Stimulated activated effector memory CD8-positive, alpha-beta T cell treated with anti-CD3 and anti-CD28 coated beads, Interleukin-12 subunit alpha, Interleukin-12 subunit beta, amount 100 ng/mL, for 72 hours (primary cell): Measurements from ENCODE around the gene OR4D1.
A peak's percentile ranks its signal among the peaks of the same experiment; 100 is the strongest.
"Not testable (repeated sequence)": the region's sequence is repeated elsewhere in the genome, so short reads cannot be mapped to it uniquely, and the experiment has no call there.

ENCODE experiments used
- ATAC-seq: fragments of 150-1000 bp; cut with Tn5 transposase; 2 replicates; pipeline ENCODE4 v1.10.0; 2021
- DNase-seq, 2 donors: peaks; one replicate each; pipeline ENCODE4 v3.0.0; 2021 to 2022; ENCODE audit warnings: low spot score in 2 of 2
- H3K27ac Mint-ChIP-seq: one replicate; pipeline ENCODE4 v1.8.0; 2022; ENCODE audit warnings: mild to moderate bottlenecking, mixed read lengths
- H3K36me3 Mint-ChIP-seq: one replicate; pipeline ENCODE4 v1.8.0; 2022; ENCODE audit warnings: mild to moderate bottlenecking, mixed read lengths
- H3K4me1 Mint-ChIP-seq: one replicate; pipeline ENCODE4 v1.8.0; 2022; ENCODE audit warnings: mixed read lengths
- H3K4me3 Mint-ChIP-seq: one replicate; pipeline ENCODE4 v1.8.0; 2022; ENCODE audit warnings: mild to moderate bottlenecking, mixed read lengths
- H3K9me3 Mint-ChIP-seq: one replicate; pipeline ENCODE4 v1.8.0; 2022; ENCODE audit warnings: mixed read lengths

Gene OR4D1

DNA sequence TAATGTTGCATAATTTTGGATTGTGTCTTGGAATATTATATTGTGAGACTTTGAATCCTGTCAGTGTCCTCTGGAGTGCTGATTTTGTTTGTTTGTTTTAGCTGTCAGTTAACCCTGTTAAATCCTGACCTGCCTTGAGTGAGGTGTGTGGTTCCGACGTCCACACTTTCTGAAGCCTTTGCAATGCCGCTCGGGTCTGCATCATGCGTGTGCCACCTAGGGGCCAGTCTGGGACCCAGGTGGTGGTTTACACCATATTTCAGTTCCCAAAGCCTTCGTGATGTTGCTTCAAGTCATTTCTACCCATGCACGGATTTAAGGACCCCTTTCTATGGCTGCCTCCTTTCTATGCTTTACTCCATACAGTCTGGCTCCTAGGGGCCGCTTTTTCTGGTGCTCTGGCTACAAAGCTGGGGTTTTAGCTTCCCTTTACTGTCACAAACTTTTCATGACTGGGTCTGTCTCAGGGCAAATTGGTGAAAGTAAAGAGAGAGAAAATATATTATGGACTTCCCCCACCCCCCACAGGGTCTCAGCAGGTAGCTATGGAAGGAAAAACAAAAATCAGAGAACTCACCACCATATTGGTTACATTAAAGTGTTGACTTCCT lies 11.4 kb upstream of the OR4D1 start:
- no peak for DNase-seq
- H3K27ac Mint-ChIP-seq, result no peak overlapping the region
- H3K36me3 Mint-ChIP-seq, result no peaks in the 10 kb centered on the region
- no peak overlapping the region for H3K4me3 Mint-ChIP-seq
- ATAC-seq, result no peak
- peaks cover 5% of the 10 kb centered on the region for H3K9me3 Mint-ChIP-seq
- H3K4me1 Mint-ChIP-seq, result no peaks in the 10 kb centered on the region

DNA sequence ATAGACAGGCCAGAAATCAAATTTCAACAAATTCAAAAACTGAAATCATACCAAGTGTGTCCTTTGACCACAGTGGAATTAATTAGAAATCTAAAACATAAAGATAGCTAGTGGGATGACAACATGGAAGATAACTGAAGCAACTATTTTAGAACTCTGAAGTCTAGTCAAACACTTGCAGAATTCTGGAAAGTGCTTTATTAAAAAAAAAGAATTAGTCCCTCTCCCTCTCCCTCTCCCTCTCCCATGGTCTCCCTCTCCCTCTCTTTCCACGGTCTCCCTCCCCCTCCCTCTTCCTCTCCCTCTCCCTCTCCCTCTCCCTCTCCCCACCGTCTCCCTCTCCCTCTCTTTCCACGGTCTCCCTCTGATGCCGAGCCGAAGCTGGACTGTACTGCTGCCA lies 6.7 kb upstream of the OR4D1 start:
- Mint-ChIP-seq H3K4me1 (no peaks in the 10 kb centered on the region), H3K9me3 (peaks cover 22% of the 10 kb centered on the region), H3K27ac (no peak overlapping the region), H3K36me3 (no peaks in the 10 kb centered on the region), H3K4me3 (no peak overlapping the region)
- no peak for DNase-seq
- no peak for ATAC-seq

DNA sequence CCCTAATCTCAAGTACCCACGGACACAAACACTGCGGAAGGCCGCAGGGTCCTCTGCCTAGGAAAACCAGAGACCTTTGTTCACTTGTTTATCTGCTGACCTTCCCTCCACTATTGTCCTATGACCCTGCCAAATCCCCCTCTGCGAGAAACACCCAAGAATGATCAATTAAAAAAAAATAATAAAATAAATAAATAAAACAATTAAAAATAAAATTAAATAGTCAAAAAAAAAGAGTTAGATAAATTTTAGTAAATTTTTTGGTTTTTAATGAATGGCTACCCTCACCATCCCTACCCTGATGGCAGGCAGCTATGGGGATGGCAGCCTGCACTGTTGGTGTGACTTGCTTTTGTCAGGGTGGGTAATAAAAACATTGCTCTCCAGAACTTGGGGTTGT lies 4.8 kb upstream of the OR4D1 start:
- H3K27ac Mint-ChIP-seq, DNase-seq, H3K36me3 Mint-ChIP-seq, H3K4me3 Mint-ChIP-seq, ATAC-seq, H3K4me1 Mint-ChIP-seq: not testable (repeated sequence)
- peaks cover 23% of the 10 kb centered on the region for H3K9me3 Mint-ChIP-seq

DNA sequence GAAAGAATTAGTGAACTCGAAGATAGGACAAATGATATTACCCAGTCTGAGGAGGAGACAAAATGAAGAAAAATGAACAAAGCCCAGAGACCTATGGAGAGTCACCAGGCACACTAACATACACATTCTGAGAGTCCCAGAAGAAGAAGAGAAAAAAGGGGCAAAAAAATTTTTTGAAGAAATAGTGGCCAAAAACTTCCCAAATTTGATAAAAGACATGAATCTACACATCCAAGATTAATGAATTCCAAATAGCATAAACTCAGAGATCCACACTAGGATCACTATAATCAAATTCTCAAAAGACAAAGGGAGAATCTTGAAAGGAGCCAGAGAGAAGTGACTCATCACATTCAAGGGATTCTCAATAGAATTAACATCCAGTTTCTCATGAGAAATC lies 3.4 kb upstream of the OR4D1 start:
- Mint-ChIP-seq H3K4me1 (no peaks in the 10 kb centered on the region), H3K27ac (no peak overlapping the region), H3K9me3 (peaks cover 23% of the 10 kb centered on the region), H3K36me3 (no peaks in the 10 kb centered on the region), H3K4me3 (no peak overlapping the region)
- DNase-seq (no peak), ATAC-seq (no peak)

DNA sequence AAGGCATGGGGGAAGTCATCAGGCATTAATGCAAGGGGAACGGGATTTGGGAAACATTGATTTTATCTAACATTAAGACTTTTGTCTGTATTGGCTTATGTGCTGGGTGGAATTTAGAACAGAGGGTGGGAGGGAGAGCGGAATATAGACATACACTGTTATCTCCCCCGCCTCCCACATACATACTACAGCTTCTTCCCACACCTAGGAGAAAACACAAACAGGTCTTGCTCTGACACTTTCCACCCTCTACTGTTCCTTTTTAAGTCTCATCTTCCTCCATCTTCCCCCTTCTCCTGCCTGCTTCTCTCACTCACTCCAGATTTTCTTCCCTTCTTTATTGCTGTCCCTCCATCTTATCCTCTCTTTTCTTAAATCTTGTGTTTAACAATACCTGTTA lies 425 bp downstream of the OR4D1 start:
- DNase-seq (no peak), ATAC-seq (no peak)
- Mint-ChIP-seq H3K27ac (no peak overlapping the region), H3K4me1 (peaks cover 15% of the 10 kb centered on the region), H3K36me3 (no peaks in the 10 kb centered on the region), H3K4me3 (no peak overlapping the region), H3K9me3 (peaks cover 23% of the 10 kb centered on the region)

DNA sequence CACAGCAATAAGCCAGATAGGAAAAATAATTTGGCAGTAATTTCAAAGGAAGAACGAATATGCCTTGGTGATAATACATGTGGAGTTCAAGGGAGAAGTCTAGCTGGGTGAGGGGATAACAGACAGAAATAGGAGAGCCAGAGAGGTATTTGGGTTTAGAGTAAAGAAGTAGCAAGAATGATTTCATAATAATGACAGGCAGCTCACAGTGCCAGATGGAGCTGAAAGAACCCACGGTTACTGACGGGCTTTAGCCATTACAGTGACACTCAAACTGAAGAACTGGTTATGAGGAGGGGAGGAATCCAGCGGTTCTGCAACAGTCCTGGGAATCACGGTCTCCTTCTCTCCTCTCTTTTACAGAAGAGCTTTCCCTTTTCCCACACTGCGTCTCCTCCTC lies 2.2 kb downstream of the OR4D1 start:
- peaks cover 11% of the 10 kb centered on the region for H3K9me3 Mint-ChIP-seq
- no peak overlapping the region for H3K27ac Mint-ChIP-seq
- ATAC-seq, result no peak
- no peak overlapping the region for H3K4me3 Mint-ChIP-seq
- H3K36me3 Mint-ChIP-seq, result no peaks in the 10 kb centered on the region
- DNase-seq, result no peak
- H3K4me1 Mint-ChIP-seq, result peaks cover 31% of the 10 kb centered on the region

DNA sequence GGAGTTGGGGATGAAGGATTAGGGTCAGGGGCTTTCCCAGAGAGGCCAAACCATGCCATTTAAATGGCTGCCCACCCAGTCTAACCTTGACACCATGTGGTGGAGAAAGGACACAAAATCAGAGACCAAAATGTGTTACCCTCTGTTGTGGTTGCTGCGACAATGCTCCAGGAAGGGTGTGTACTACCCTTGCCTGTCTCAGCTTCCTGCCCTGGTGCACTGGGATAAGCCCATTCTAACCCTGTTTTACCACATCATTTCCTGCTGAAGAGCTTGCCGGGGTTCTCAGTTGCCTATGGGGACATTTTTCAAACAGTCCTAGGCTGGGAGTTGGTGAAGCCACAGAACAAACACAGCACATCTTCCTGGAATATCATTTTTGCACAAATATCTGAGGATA lies 4.9 kb downstream of the OR4D1 start:
- Mint-ChIP-seq H3K4me3 (peak overlapping the region; percentile 14), H3K4me1 (peaks cover 55% of the 10 kb centered on the region), H3K36me3 (no peaks in the 10 kb centered on the region), H3K27ac (peak overlapping the region; percentile 82), H3K9me3 (no peaks in the 10 kb centered on the region)
- ATAC-seq (peak; percentile 49), DNase-seq (no peak)

DNA sequence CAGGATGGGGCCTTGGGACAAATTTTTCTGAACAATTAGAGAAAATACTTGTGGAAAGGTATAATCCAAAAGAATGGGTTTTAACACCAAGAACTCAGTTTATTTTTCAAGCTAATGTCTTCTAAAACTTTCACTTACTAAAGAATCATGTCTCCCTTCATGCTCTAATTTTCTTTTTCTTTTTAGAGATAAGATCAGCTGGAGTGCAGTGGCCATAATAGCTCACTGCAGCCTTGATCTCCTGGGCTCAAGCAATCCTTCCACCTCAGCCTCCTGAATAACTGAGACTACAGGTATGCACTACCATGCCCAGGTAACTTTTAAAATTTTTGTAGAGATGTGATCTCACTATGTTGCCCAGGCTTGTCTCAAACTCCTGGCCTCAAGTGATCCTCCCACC lies 5.5 kb downstream of the OR4D1 start:
- ATAC-seq, result no peak
- no peaks in the 10 kb centered on the region for H3K9me3 Mint-ChIP-seq
- H3K27ac Mint-ChIP-seq, result peak overlapping the region; percentile 82
- DNase-seq, result no peak
- H3K4me1 Mint-ChIP-seq, result peaks cover 55% of the 10 kb centered on the region
- H3K4me3 Mint-ChIP-seq, result peak overlapping the region; percentile 14
- no peaks in the 10 kb centered on the region for H3K36me3 Mint-ChIP-seq

DNA sequence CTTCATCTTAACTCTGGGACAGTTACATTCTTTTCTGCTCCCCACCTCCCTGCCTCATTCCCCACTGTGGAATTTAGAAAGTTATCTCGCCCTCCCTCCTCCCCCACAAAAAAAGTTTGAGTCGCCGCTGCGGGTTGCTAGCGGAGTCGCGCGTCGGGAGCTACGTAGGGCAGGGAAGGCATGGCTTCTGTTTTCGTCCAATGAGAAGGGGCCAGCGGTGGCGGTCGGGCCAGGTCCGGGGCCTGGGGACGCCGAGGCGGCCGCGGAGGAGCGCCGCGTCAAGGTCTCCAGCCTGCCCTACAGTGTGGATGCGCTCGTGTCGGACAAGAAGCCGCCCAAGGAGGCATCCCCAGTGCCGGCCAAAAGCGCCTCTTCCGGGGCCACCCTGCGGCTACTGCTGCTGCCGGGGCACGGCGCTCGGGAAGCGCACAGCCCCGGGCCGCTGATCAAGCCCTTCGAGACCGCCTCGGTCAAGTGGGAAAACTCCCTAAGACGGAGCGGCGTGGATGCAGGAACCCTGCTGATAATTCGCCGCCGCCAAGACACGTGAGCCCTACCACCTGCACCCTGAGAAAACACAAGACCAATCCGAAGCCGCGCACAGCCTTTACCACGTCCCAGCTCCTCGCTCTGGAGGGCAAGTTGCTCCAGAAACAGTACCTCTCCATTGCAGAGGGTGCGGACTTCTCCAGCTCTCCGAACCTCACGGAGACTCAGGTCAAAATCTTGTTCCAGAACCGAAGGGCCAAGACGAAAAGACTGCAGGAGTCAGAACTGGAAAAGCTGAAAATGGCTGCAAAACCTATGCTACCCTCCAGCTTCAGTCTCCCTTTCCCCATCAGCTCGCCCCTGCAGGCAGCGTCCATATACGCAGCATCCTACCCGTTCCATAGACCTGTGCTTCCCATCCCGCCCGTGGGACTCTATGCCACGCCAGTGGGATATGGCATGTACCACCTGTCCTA lies 8.9 kb downstream of the OR4D1 start:
- Mint-ChIP-seq H3K27ac (peak overlapping the region; percentile 83), H3K9me3 (no peaks in the 10 kb centered on the region), H3K36me3 (no peaks in the 10 kb centered on the region), H3K4me1 (peaks cover 55% of the 10 kb centered on the region), H3K4me3 (peak overlapping the region; percentile 82)
- DNase-seq (peak; percentile 38 to 77), ATAC-seq (peak; percentile 93)

DNA sequence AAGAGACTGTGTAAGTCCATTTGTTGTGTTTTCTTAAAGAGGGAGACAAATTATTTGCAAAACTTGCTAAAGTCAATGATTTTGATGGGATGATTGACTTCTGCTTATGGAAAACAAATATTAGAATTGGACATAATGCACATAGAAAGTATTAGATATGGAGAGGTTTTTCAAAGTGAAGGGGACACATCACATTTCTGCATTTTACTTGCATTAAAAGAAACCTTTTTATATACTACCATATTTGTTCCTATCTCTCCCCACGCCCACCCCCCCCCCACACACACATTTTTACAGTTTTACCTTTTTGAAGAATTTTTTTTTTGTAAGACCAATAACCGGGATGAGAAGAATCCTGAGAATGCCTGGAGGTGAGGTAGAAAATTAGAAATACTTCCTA lies 10.0 kb downstream of the OR4D1 start:
- no peaks in the 10 kb centered on the region for H3K9me3 Mint-ChIP-seq
- H3K4me3 Mint-ChIP-seq, result no peak overlapping the region
- DNase-seq (no peak), ATAC-seq (no peak)
- H3K27ac Mint-ChIP-seq, result no peak overlapping the region
- H3K4me1 Mint-ChIP-seq, result peaks cover 45% of the 10 kb centered on the region
- H3K36me3 Mint-ChIP-seq, result no peaks in the 10 kb centered on the region

DNA sequence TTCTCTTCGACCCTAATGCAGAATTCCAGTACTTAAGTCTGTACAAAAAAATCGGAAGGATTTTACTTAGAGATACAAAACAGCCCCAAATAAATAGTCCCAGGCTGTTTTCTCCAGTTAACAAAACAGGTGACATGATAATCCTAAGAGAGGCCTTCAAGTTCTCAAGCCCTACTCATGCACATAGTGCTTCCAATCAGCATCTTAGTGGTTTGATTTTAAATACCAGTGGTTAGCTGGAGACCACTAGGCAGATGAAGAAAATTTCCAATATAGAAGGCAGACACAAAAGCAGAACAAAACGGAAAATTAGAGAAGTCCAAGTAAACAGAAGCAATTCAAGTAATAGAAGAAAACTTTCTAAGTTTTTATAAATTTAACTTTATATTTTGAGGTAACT lies 13.4 kb downstream of the OR4D1 start:
- ATAC-seq, result no peak

DNA sequence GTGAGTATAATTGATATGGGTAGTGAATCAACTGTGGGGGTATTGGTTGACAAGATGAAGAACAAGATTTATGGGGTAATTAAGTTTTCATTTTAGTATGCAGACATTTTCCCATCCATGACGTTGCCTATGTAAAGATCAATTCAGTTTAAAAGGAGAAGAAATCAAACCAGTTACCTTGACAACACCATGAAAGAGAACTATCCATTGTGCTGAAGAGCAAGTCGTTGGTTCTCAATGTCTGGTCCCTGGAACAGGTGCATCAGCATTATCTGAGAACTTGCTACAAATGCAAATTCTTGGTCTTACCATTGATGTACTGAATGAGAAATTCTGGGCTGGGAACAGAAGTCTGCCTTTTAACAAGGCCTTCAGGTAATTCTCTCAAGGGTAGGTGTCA lies 17.8 kb downstream of the OR4D1 start:
- no peak overlapping the region for H3K27ac Mint-ChIP-seq
- no peak overlapping the region for H3K4me3 Mint-ChIP-seq
- H3K4me1 Mint-ChIP-seq, result peaks cover 20% of the 10 kb centered on the region
- ATAC-seq (no peak), DNase-seq (no peak)
- no peaks in the 10 kb centered on the region for H3K36me3 Mint-ChIP-seq
- peaks cover 3% of the 10 kb centered on the region for H3K9me3 Mint-ChIP-seq

More for the DNA sequence above, 13.4 kb downstream of the OR4D1 start:
- Mint-ChIP-seq H3K4me1 (peaks cover 13% of the 10 kb centered on the region), H3K4me3 (no peak overlapping the region), H3K27ac (no peak overlapping the region), H3K36me3 (no peaks in the 10 kb centered on the region), H3K9me3 (no peaks in the 10 kb centered on the region)
- DNase-seq, result no peak

DNA sequence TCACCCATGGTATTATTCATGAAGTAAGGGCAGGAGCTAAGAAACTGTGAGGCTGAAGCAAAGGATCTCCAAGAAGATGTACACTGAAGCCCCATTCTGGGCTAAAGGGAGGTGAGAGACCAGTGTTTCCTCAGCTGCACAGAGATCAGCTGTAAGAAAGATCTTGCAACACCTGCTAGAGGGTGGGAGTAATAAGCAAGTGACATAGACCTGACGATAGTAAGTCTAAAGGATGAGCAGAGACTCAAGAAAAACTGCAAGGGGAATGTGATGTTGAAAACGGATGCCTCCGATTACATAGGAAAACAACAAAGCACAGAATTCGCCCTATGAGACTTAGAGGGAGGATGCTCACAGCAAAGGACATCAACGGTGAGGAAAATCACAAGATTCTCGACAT lies 18.5 kb downstream of the OR4D1 start, which contains the start of gene OR4D2:
Gene OR4D2, plus strand, starts transcription at position 301 of the 400 bp plus-strand sequence. CDS start 2,674 bp downstream, outside the sequence.
- Mint-ChIP-seq H3K36me3 (no peaks in the 10 kb centered on the region), H3K9me3 (peaks cover 3% of the 10 kb centered on the region), H3K4me1 (peaks cover 23% of the 10 kb centered on the region), H3K4me3 (no peak within 1 kb of the TSS), H3K27ac (no peak within 1 kb of the TSS)
- no peak for DNase-seq
- no peak for ATAC-seq

DNA sequence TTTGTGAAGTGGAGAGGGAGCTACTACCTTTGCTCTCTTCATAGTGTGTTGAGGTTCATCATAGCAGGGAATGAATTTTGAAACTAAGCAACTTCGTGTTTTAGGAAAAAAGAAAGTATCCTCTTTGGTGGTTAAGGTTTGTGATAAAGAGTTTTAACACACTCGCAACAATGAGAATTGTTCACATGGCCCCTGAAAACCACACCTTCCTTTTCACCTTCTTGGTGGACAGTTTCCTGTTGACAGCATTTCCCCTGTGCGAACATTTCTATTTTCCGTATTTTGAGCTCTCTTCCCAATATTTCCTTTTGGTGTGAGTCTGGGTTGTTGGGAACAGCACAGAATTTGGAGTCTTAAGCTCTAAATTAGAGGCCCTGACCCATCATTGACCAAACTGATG lies 22.4 kb downstream of the OR4D1 start:
- no peak overlapping the region for H3K4me3 Mint-ChIP-seq
- H3K27ac Mint-ChIP-seq, result peak overlapping the region; percentile 51
- H3K4me1 Mint-ChIP-seq, result peaks cover 32% of the 10 kb centered on the region
- peaks cover 3% of the 10 kb centered on the region for H3K9me3 Mint-ChIP-seq
- ATAC-seq (no peak), DNase-seq (no peak)
- H3K36me3 Mint-ChIP-seq, result no peaks in the 10 kb centered on the region

DNA sequence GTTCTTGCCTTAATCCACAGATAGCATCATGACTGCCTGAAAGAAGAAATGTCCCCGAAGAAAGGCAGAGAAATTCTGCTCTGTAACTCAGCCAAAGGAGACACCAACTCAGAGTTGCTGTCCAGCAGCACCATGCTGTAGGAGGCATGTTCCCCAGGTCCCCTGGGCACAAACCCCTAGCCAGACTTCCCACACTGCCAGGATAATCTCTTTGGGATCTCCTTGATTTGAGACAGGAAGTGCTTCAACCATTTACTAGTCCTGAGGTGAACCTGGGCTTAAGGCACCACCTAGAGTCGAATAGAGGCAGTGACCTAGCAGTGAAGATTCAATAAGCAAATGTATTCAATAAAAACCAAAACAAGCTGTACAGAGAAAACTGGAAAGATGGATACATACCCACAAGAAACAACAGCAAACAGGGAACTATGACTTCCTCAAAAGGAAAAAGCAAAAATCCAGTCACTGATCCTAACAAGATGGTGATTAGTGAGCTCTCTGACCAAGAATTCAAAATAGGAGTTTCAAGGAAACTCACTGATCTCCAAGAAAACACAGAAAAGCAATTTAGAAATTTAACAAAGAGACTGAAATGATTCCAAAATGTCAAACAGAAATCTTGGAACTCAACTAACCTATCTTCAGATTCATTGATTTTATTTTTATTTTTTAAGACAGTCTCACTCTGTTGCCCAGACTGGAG lies 24.3 kb downstream of the OR4D1 start:
- DNase-seq (peak in 1 of 2 donors; percentile 63), ATAC-seq (peak; percentile 80)
- Mint-ChIP-seq H3K9me3 (peaks cover 3% of the 10 kb centered on the region), H3K4me3 (peak overlapping the region; percentile 19), H3K27ac (peak overlapping the region; percentile 29), H3K4me1 (peaks cover 32% of the 10 kb centered on the region), H3K36me3 (no peaks in the 10 kb centered on the region)
